SW 1271 (cell line): ENCODE results near the gene HBA2.
"Not testable (repeated sequence)": the region's sequence is repeated elsewhere in the genome, so short reads cannot be mapped to it uniquely, and the experiment has no call there.

Experiments used
- DNase-seq, 2 experiments: peaks; one replicate each; lab custom pipeline; 2025; lab: John Stamatoyannopoulos, UW

Gene HBA2

DNA sequence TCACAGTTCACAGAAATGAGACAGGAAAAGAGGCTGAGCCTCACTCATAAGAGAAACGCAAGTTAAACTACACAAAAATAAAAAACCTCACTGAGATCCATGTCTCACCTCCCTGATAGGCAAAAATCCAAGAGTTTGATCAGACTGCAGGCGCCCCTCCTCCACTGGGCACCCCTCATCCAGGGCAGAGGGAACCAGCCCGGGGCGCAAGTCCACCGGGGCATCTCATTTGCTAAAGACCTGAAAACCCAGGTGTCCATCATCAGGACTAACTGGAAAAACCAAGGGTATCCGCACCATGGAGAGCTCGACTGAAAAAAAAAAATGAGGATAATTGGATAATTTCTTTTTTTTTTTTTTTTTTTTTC lies 17.7 kb upstream of the HBA2 start:
- no peak for DNase-seq

DNA sequence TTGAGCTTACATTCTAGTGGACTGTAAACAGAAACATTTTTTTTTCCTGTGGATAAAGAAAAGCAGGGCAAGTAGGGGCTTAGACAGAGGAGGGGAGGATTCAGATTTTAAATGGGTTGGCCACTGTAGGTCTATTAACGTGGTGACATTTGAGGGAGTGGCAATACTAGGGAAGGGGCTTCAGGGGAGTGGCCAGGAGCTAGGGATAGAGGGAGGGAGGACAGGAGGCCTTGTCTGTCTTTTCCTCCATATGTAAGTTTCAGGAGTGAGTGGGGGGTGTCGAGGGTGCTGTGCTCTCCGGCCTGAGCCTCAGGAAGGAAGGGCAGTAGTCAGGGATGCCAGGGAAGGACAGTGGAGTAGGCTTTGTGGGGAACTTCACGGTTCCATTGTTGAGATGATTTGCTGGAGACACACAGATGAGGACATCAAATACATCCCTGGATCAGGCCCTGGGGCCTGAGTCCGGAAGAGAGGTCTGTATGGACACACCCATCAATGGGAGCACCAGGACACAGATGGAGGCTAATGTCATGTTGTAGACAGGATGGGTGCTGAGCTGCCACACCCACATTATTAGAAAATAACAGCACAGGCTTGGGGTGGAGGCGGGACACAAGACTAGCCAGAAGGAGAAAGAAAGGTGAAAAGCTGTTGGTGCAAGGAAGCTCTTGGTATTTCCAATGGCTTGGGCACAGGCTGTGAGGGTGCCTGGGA lies 13.4 kb upstream of the HBA2 start:
- no peak for DNase-seq

DNA sequence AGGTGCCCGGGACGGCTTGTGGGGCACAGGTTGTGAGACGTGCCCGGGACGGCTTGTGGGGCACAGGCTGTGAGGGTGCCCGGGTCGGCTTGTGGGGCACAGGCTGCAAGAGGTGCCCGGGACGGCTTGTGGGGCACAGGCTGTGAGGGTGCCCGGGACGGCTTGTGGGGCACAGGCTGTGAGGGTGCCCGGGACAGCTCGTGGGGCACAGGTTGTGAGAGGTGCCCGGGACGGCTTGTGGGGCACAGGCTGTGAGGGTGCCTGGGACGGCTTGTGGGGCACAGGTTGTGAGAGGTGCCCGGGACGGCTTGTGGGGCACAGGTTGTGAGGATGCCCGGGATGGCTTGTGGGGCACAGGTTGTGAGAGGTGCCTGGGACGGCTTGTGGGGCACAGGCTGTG lies 12.4 kb upstream of the HBA2 start:
- DNase-seq: not testable (repeated sequence)

DNA sequence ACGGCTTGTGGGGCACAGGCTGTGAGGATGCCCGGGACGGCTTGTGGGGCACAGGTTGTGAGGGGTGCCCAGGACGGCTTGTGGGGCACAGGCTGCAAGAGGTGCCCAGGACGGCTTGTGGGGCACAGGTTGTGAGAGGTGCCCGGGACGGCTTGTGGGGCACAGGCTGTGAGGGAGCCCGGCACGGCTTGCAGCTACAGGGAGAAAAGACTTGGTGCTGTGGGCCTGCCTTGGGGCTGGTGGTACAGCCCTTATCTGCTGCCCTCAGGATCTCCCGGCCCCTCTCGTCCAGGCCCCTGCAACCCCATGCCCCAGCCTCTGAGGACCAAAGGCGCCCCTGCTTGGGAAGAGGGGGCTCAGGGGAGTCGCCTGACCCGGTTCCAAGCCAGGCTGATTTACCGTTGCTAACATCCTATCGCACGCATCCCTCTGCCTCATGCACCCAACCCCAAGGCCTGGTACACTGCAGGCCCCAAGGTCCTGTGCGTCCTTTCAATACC lies 11.9 kb upstream of the HBA2 start:
- DNase-seq: no peak

DNA sequence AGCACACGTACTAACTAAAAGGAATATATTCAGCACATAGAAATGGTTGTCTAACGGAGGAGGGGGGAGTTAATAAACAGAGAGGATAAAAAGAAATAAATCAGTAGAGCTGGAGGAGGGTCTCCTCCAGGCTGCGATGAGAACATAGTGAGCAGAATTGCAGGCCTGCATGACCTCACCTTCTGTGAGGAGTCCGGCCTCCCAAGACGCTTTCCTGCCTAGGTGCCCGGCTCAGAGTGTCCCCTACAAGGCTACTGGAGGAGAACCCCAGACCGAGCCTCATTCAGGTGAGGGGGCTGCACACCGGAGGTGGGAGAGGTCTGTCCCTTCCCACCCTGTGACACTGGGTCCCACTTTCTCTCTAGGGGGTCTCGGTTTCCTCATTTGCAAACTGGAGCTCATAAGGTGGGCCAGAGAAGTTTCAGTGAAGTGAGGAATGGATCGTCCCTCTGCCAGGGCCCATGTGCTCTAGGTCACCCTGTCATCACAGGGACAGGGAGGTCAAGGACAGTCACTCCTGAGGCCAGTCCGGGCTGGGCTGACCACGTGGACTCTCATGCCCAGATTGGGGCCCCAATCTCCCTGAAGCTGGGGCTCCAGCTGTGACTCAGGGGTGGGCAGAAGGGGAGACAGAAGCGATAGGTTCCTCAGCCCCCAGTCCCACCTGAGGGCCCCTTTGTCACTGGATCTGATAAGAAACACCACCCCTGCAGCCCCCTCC lies 10.2 kb upstream of the HBA2 start:
- no peak for DNase-seq

DNA sequence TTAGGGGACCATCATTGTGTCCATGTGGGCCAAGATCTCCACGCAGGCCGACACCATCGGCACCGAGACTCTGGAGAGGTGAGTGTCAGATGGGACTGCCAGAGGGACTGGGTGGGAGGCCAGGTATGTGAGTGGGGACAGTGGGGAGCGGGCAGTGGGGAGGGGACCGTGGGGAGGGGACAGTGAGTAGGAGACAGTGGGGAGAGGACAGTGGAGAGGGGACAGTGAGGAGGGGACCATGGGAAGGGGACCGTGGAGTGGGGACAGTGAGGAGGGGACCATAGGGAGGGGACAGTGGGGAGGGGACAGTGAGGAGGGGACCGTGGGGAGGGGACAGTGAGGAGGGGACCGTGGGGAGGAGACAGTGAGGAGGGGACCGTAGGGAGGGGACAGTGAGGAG lies 9.5 kb upstream of the HBA2 start:
- DNase-seq: not testable (repeated sequence)

DNA sequence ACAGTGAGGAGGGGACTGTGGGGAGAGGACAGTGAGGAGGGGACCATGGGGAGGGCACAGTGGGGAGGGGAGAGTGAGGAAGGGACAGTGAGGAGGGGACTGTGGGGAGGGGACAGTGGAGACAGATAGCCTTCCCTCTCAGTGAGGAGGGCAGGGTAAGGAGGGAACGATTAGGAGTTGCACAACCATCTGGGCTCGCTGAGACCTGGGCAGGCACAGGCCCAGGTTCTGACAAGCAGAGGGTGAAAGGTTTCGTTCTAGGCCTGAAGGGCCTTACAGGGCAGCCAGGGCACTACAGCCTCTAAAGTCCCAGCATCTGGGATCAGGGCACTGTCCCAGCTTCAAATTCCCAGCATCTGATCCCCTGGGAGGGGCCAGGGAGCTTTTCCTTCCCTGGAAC lies 9.0 kb upstream of the HBA2 start:
- DNase-seq: not testable (repeated sequence)

DNA sequence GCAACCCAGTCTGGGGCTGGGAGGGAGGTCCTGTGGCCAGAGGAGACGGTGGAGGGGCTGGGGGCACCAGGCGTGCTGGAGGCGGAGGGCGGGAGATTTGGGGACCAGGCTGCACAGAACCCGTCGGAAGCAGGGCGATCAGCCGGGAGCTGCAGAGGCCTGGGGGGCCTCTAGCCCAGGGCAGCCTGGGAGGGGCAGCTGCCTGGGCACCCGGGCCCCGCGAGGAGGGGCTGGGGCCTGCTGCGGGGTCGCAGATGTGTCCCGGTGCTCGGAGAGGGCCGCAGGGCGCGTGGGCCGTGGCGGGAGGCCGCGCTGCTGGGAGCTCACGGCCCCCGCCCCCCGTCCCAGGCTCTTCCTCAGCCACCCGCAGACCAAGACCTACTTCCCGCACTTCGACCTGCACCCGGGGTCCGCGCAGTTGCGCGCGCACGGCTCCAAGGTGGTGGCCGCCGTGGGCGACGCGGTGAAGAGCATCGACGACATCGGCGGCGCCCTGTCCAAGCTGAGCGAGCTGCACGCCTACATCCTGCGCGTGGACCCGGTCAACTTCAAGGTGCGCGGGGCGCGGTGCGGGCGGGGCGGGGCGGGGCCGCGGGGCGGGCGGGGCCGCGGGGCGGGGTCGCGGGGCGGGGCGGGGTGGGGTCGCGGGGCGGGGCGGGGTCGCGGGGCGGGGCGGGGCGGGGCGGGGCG lies 8.4 kb upstream of the HBA2 start:
- DNase-seq: not testable (repeated sequence)

DNA sequence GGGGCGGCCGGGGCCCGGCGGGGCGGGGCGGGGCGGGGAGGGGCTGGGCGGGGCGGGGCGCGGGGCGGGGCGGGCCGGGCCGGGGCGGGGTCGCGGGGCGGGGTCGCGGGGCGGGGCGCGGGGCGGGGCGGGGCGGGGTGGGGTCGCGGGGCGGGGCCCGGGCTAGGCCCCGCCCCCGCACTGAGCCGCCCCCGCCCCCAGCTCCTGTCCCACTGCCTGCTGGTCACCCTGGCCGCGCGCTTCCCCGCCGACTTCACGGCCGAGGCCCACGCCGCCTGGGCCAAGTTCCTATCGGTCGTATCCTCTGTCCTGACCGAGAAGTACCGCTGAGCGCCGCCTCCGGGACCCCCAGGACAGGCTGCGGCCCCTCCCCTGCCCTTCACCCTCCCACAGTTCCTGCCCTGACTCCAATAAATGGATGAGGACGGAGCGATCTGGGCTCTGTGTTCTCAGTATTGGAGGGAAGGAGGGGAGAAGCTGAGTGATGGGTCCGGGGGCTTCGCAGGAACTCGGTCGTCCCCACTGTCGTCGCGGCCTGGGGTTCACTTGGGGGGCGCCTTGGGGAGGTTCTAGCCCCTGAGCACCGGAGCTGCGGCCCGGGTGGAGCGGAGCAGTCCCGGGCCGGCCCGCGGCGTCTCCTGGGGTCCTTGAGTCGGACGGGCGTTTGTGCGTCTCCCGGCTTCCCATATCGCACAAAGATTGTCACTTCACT lies 7.7 kb upstream of the HBA2 start:
- no peak for DNase-seq

DNA sequence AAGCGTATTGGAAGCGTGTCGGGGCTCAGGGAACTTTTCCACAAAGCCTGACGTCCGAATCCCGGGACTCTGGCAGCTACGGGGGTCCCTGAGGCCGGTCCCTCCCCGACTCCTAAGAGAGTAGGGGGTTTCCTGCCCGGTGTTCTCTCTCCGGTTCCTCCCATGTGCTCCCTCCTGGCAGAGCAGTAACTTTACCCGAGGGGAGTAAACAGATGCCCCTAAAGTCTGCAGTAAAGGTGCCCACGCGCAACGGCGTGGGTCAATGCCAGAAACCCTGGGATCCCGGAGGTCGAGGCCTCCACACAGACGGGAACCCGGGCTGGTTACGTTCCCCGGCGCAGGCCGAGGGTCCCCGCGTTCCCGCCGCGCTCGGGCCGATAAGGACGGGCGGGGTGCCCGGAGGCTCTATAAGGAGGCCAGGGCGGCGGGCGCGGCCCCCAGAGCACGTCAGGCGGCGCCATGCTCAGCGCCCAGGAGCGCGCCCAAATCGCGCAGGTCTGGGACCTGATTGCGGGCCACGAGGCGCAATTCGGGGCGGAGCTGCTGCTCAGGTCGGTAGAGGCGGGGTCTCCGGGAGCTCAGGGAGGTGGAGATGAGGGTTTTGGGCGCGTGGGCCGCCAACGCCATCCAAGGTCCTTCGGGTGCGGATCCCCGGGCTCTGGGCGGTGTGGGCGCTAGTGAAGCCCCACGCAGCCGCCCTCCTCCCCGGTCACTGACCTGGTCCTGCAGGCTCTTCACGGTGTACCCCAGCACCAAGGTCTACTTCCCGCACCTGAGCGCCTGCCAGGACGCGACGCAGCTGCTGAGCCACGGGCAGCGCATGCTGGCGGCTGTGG lies 6.9 kb upstream of the HBA2 start, which contains the start of gene HBM:
Gene HBM, plus strand, starts transcription at position 440 of the 836 bp plus-strand sequence. Its CDS starts 20 bp downstream, at position 460.
- DNase-seq: no peak

DNA sequence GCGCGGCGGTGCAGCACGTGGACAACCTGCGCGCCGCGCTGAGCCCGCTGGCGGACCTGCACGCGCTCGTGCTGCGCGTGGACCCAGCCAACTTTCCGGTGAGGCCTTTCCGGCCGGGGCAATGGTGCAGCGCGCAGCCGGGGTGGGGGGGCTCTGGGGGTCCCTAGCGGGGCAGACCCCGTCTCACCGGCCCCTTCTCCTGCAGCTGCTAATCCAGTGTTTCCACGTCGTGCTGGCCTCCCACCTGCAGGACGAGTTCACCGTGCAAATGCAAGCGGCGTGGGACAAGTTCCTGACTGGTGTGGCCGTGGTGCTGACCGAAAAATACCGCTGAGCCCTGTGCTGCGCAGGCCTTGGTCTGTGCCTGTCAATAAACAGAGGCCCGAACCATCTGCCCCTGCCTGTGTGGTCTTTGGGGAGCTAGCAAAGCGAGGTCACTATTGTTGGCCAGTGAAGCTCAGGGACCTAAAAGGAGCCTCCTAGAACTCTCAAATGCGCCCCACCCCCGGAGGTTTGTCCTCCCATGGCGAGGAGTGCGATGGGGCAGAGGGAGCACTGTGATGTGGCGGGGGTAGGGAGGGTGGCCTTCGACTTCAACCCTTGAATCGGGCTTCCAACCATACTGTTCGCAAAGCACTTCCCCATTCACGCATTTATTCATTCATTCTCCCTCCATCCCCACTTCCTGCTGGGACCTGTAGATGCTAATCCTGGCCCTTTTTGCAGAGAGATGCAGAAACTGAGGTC lies 6.1 kb upstream of the HBA2 start:
- DNase-seq: no peak

DNA sequence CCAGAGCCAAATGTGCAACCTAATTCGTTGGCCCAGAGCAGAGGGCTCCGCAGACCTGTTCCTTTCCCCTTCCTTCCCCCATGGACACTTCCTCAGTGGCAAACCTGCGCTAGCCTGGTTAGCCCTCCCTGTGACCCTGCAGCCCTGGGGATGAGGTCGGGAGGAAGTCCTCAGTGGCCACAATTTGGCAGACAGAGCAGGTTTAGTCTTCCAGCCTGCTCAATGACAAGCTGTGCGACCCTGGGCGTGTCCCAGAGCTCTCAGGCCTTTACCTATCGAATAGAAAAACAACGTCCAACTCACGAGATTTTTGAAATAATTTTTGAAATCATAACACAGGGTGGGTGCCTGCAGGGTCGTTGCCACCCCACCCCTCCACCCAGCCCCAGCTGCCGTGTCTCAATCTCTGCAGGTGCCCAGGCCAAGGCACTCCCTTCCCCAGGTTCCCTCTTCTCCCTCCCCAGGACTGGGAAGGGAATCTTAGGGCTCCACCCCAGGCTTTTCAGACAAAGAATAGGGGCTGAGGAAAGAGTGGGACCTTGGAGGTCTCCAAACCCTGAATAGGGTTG lies 5.5 kb upstream of the HBA2 start:
- no peak for DNase-seq

DNA sequence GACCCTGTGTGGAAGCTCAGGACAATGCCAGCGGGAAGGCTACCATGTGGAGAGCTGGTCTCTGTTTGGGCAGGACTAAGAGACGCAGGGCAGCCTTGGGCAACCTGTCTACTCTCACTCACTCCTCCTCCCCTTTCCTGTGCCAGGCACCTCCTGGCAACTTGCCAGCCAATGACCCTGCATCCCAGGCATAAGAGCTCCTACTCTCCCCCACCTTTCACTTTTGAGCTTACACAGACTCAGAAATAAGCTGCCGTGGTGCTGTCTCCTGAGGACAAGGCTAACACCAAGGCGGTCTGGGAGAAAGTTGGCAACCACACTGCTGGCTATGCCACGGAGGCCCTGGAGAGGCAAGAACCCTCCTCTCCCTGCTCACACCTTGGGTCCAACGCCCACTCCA lies 4.3 kb upstream of the HBA2 start:
- DNase-seq: no peak

DNA sequence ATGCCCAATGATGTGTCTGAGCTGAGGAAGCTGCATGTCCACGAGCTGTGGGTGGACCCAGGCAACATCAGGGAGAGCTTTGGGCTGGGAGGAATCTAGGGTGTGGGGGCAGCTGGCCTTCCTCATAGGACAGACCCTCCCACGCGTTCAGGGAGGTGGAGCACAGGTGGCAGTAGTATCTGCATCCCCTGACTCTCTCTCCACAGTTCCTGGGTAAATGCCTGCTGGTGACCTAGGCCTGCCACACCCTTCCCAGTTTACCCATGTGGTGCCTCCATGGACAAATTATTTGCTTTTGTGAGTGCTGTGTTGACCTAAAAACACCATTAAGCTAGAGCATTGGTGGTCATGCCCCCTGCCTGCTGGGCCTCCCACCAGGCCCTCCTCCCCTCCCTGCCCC lies 3.7 kb upstream of the HBA2 start:
- no peak for DNase-seq

DNA sequence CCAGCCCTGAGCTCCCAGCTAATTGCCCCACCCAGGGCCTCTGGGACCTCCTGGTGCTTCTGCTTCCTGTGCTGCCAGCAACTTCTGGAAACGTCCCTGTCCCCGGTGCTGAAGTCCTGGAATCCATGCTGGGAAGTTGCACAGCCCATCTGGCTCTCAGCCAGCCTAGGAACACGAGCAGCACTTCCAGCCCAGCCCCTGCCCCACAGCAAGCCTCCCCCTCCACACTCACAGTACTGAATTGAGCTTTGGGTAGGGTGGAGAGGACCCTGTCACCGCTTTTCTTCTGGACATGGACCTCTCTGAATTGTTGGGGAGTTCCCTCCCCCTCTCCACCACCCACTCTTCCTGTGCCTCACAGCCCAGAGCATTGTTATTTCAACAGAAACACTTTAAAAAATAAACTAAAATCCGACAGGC lies 2.6 kb upstream of the HBA2 start:
- peak in 1 of 2 experiments; percentile 9 for DNase-seq

DNA sequence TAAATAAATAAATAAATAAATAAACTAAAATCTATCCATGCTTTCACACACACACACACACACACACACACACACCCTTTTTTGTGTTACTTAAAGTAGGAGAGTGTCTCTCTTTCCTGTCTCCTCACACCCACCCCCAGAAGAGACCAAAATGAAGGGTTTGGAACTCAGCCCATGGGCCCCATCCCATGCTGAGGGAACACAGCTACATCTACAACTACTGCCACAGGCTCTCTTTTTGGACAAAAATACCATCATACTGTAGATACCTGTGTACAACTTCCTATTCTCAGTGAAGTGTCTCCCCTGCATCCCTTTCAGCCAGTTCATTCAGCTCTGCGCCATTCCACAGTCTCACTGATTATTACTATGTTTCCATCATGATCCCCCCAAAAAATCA lies 1.9 kb upstream of the HBA2 start:
- no peak for DNase-seq

DNA sequence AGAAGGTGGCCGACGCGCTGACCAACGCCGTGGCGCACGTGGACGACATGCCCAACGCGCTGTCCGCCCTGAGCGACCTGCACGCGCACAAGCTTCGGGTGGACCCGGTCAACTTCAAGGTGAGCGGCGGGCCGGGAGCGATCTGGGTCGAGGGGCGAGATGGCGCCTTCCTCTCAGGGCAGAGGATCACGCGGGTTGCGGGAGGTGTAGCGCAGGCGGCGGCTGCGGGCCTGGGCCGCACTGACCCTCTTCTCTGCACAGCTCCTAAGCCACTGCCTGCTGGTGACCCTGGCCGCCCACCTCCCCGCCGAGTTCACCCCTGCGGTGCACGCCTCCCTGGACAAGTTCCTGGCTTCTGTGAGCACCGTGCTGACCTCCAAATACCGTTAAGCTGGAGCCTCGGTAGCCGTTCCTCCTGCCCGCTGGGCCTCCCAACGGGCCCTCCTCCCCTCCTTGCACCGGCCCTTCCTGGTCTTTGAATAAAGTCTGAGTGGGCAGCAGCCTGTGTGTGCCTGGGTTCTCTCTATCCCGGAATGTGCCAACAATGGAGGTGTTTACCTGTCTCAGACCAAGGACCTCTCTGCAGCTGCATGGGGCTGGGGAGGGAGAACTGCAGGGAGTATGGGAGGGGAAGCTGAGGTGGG lies 657 bp downstream of the HBA2 start:
- not testable (repeated sequence) for DNase-seq

DNA sequence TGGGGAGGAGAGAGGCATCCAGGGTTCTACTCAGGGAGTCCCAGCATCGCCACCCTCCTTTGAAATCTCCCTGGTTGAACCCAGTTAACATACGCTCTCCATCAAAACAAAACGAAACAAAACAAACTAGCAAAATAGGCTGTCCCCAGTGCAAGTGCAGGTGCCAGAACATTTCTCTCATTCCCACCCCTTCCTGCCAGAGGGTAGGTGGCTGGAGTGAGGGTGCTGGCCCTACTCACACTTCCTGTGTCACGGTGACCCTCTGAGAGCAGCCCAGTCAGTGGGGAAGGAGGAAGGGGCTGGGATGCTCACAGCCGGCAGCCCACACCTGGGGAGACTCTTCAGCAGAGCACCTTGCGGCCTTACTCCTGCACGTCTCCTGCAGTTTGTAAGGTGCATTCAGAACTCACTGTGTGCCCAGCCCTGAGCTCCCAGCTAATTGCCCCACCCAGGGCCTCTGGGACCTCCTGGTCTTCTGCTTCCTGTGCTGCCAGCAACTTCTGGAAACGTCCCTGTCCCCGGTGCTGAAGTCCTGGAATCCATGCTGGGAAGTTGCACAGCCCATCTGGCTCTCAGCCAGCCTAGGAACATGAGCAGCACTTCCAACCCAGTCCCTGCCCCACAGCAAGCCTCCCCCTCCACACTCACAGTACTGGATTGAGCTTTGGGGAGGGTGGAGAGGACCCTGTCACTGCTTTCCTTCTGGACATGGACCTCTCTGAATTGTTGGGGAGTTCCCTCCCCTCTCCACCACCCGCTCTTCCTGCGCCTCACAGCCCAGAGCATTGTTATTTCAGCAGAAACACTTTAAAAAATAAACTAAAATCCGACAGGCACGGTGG lies 1.5 kb downstream of the HBA2 start:
- DNase-seq: not testable (repeated sequence)
